Naive thymus-derived CD4-positive, alpha-beta T cell (primary cell): Measurements from ENCODE around the gene RAD51D. TPM values are rescaled to one million over a fixed set of nuclear protein-coding genes. Genes with fewer than 3 reads are reported as not detected.
A peak's percentile ranks its signal among the peaks of the same experiment; 100 is the strongest.

Experiments used
- ATAC-seq: fragments of 150-1000 bp; cut with Tn5 transposase; 2 replicates; pipeline ENCODE4 v1.10.0; 2021; ENCODE audit warnings: mild to moderate bottlenecking, moderate library complexity
- CTCF ChIA-PET: fragments of 350-600 bp; sonication (Branson Sonifier 250); formaldehyde crosslinking; loops from one replicate; lab custom pipeline; 2021; ENCODE audit warnings: antibody characterized with exemption; lab: Charles Lee
- POLR2A ChIA-PET: fragments of 350-600 bp; sonication (Branson Sonifier 250); formaldehyde crosslinking; loops from one replicate; lab custom pipeline; 2021; ENCODE audit warnings: antibody characterized with exemption, inconsistent platforms; lab: Charles Lee
- DNase-seq, 9 donors: peaks; one replicate each; pipeline versions ENCODE4 v3.0.0 to v3.0.0-alpha.2; 2020 to 2022; ENCODE audit warnings: mixed read lengths in 1 of 9
- H3K27ac ChIP-seq: one replicate; pipeline ENCODE4 v1.7.0; 2013; ENCODE audit warnings: mild to moderate bottlenecking, low read depth, low read length, moderate library complexity
- H3K27me3 ChIP-seq, 2 donors: one replicate each; pipeline ENCODE4 v1.7.0; 2013; ENCODE audit warnings: low read length in 2 of 2, mild to moderate bottlenecking in 2 of 2, moderate library complexity in 2 of 2; ENCODE audit not compliant: control insufficient read depth in 2 of 2, insufficient read depth in 2 of 2
- H3K36me3 ChIP-seq, 3 experiments: 1 replicate in 2 of 3; 2 replicates in 1 of 3; pipeline ENCODE4 v1.7.0; 2013; ENCODE audit warnings: low read length in 3 of 3, mild to moderate bottlenecking in 3 of 3, moderate library complexity in 1 of 3; ENCODE audit not compliant: insufficient read depth in 3 of 3, control insufficient read depth in 2 of 3
- H3K4me1 ChIP-seq, 2 donors: one replicate each; pipeline ENCODE4 v1.7.0; 2013; ENCODE audit warnings: low read length in 2 of 2, mild to moderate bottlenecking in 2 of 2, moderate library complexity in 1 of 2; ENCODE audit not compliant: control insufficient read depth in 2 of 2, insufficient read depth in 2 of 2
- H3K4me3 ChIP-seq: 2 replicates; pipeline ENCODE4 v1.7.0; 2013; ENCODE audit warnings: mild to moderate bottlenecking, low read length
- H3K9me3 ChIP-seq, 3 experiments: 1 replicate in 2 of 3; 2 replicates in 1 of 3; pipeline ENCODE4 v1.7.0; 2013; ENCODE audit warnings: low read length in 3 of 3; ENCODE audit not compliant: control insufficient read depth in 2 of 3
- H3K27ac Mint-ChIP-seq, 9 donors: one replicate each; pipeline ENCODE4 v1.8.0; 2020 to 2022; ENCODE audit warnings: mixed read lengths in 9 of 9, mild to moderate bottlenecking in 8 of 9, moderate library complexity in 5 of 9, inconsistent platforms in 2 of 9
- H3K27me3 Mint-ChIP-seq, 5 donors: one replicate each; pipeline ENCODE4 v1.8.0; 2021 to 2022; ENCODE audit warnings: mixed read lengths in 5 of 5, mild to moderate bottlenecking in 1 of 5
- H3K36me3 Mint-ChIP-seq, 5 donors: one replicate each; pipeline ENCODE4 v1.8.0; 2020 to 2022; ENCODE audit warnings: mixed read lengths in 5 of 5, mild to moderate bottlenecking in 3 of 5, inconsistent platforms in 1 of 5
- H3K4me1 Mint-ChIP-seq, 7 donors: one replicate each; pipeline ENCODE4 v1.8.0; 2020 to 2022; ENCODE audit warnings: mixed read lengths in 7 of 7, mild to moderate bottlenecking in 3 of 7, inconsistent platforms in 1 of 7
- H3K4me3 Mint-ChIP-seq, 10 donors: one replicate each; pipeline ENCODE4 v1.8.0; 2020 to 2022; ENCODE audit warnings: mild to moderate bottlenecking in 10 of 10, mixed read lengths in 10 of 10, moderate library complexity in 6 of 10, inconsistent platforms in 2 of 10
- H3K9me3 Mint-ChIP-seq, 11 donors: one replicate each; pipeline ENCODE4 v1.8.0; 2020 to 2022; ENCODE audit warnings: mixed read lengths in 11 of 11, mild to moderate bottlenecking in 4 of 11, inconsistent platforms in 1 of 11, moderate library complexity in 1 of 11
- intact Hi-C, 2 donors: fragments of 100-400 bp; cut with micrococcal nuclease; formaldehyde crosslinking; loops; one replicate each; pipeline ENCODE4 v1.15.1; 2023
- polyA plus RNA-seq, 2 donors: library from polyadenylated mRNA; unstranded; fragments of 300-500 nt; fragmentation: Illumina TruSeq; gene quantifications; one replicate each; pipeline ENCODE4 v1.2.3, GENCODE V29; 2021
- total RNA-seq, 6 experiments: library from RNA in 5 of 6; stranded (reverse) in 5 of 6; gene quantifications; 1 replicate in 5 of 6; 2 replicates in 1 of 6; pipeline ENCODE4 v1.2.3 and lab custom pipeline; 2021 to 2026

The RAD51D gene
- total and polyA plus RNA-seq, 7 experiments from 2014 or later, result 7.0 to 34.2 (median 17.6) TPM

DNA sequence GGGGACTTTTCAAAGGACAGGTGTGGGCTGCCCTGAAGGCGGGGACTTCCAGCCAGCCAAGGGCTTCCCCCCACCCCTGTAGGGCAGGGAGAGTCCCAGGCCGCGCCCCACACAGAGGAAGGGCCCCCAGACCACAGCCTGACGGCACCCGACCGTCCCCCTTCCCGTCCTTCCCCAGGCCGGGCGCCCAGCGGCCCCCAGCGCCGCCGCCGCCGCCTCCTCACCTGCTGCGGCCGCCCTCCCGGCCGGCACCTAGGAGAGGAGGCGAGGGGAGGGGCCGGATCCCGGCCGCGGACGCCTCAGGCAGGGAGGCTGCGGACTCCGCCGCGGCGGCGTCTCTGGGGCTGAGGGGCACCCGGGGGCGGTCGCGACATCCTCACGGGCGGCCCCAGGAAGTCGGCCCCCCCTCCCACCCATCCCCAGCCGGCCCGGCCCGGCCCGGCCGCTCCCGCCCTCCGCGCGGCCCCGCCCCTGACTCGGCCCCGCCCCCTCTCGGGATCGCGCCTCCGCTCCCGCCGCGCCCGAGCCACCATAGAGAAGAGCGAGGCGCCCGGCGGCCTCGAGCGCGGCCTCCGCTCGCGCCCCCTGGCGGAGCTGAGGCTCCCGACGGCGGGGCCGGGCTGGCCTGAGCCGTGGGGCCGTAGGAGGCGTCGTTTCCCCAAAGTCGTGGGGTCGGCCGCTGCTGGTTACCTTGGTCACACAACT is 30.6 kb downstream of the RAD51D start:
- Histone ChIP-seq H3K9me3 (no peaks in the 10 kb centered on the region), H3K36me3 (no peaks in the 10 kb centered on the region), H3K27ac (peak overlapping the region; percentile 89), H3K4me3 (peak overlapping the region; percentile 93), H3K27me3 (no peaks in the 10 kb centered on the region), H3K4me1 (peaks cover 13 to 27% of the 10 kb centered on the region in 2 donors)
- Mint-ChIP-seq H3K4me1 (peaks cover 21 to 52% (median 44%) of the 10 kb centered on the region in 7 donors), H3K36me3 (peaks cover 0 to 12% (median 0%) of the 10 kb centered on the region in 5 donors), H3K4me3 (peak overlapping the region; percentile 93 to 98 (median 94)), H3K27ac (peak overlapping the region; percentile 89 to 97 (median 94)), H3K9me3 (no peaks in the 10 kb centered on the region), H3K27me3 (no peaks in the 10 kb centered on the region)
- ChIA-PET POLR2A (interaction anchor here (0.7 to 2.3 kb wide), 29 partner anchors 10 to 490 kb away, joined by 3 to 20 read pairs (median 4); partner anchors contain the start of genes CCT6B, LIG3, RAD51D and RFFL), CTCF (interaction anchor here (0.7 to 2.6 kb wide), 18 partner anchors 18 to 450 kb away, joined by 3 to 25 read pairs (median 4); partner anchors contain the start of genes RAD51D and RFFL)
- intact Hi-C loops, result loop anchor here (1.0 to 2.0 kb wide), 18 partner anchors 15 to 547 kb away; partner anchors contain the start of genes CCT6B (in 2 of the 2), NLE1 (in 2 of the 2), RAD51D (in 2 of the 2) and RFFL (in 2 of the 2)
- peak; percentile 94 for ATAC-seq
- DNase-seq, result peak; percentile 77 to 95 (median 89)

DNA sequence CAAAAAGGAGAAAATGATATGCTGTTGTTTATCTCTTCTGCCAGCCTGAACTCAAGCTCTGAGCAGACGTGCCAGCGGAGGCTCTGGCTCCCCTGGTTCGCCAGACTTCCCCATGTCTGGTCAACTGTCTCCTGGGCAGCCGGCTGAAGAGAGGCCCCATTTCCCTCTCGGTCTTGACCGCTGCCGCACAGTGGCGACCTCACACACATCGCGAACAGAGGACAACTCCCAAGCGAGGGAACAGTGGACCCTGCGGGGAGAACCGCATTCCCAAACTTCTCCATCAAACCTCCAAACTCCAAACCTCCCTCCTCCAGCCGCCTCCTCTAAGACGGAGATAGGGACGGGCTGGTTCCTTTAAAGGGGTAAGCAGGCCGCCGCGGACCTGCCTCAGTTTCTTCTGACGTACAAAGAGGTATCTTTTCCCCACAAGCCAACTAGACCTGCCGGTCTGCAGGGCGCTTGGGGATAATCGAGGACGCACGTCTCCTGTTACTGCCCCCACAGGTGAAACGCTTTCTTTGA is 31.2 kb downstream of the RAD51D start:
- ChIA-PET POLR2A (interaction anchor here (0.7 to 3.8 kb wide), 14 partner anchors 10 to 490 kb away, joined by 3 to 14 read pairs (median 4); partner anchors contain the start of genes CCT6B, PEX12, RFFL and SLFN12L), CTCF (interaction anchor here (1.2 to 2.0 kb wide), 4 partner anchors 24 to 89 kb away, joined by 3 to 7 read pairs (median 4); no protein-coding TSS in a partner anchor)
- Histone ChIP-seq H3K27ac (peak overlapping the region; percentile 89), H3K9me3 (no peaks in the 10 kb centered on the region), H3K4me1 (peaks cover 14 to 27% of the 10 kb centered on the region in 2 donors), H3K36me3 (no peaks in the 10 kb centered on the region), H3K4me3 (peak overlapping the region; percentile 93), H3K27me3 (no peaks in the 10 kb centered on the region)
- peak overlapping the region; percentile 78 to 97 (median 94) for H3K27ac Mint-ChIP-seq
- DNase-seq, result peak in 3 of 9 donors; percentile 18 to 34 (median 32)
- intact Hi-C loops, result loop anchor here in 1 of 2 donors (2.0 kb wide), 1 partner anchor 490 kb away; the partner anchor contains the start of gene PEX12
- H3K4me3 Mint-ChIP-seq, result peak overlapping the region; percentile 91 to 98 (median 94)
- H3K27me3 Mint-ChIP-seq, result no peaks in the 10 kb centered on the region
- ATAC-seq, result no peak
- H3K4me1 Mint-ChIP-seq, result peaks cover 23 to 55% (median 49%) of the 10 kb centered on the region in 7 donors
- H3K9me3 Mint-ChIP-seq, result no peaks in the 10 kb centered on the region
- H3K36me3 Mint-ChIP-seq, result peaks cover 0 to 11% (median 0%) of the 10 kb centered on the region in 5 donors

DNA sequence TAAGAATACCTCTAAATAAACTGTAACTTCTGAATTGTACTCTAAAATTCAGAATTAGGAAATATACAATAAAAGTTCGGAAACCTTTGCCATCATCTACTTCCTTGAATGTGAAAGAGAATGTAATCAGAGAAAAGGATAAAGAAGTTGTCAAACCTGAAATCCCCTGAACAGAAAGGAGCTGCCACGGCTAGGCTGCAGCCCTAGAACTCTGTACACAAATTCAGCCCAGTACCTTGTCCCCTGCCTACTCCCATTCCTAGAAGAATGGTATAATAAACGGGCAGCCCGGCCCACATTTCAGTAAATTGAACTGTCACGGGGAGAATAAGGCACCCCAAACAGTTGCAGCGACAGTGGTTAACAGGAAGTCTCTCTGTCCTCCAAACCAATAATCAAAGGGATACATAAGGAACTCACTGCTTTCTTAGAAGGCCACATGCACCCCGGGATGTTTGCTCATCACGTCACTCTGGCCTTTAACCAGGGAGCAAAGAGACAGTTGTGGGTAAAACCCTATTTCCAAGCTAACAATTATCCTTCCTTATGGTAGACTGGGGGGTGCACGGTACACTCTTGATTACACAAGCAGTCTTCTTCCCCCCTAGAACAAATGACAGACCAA is 31.8 kb downstream of the RAD51D start:
- no peak for ATAC-seq
- Mint-ChIP-seq H3K36me3 (peaks cover 0 to 7% (median 0%) of the 10 kb centered on the region in 5 donors), H3K4me1 (peaks cover 26 to 60% (median 55%) of the 10 kb centered on the region in 7 donors), H3K27me3 (no peaks in the 10 kb centered on the region), H3K27ac (peak overlapping the region; percentile 78 to 97 (median 94)), H3K9me3 (no peaks in the 10 kb centered on the region), H3K4me3 (peak overlapping the region; percentile 91 to 98 (median 94))
- Histone ChIP-seq H3K9me3 (no peaks in the 10 kb centered on the region), H3K4me3 (peak overlapping the region; percentile 93), H3K36me3 (no peaks in the 10 kb centered on the region), H3K4me1 (peaks cover 19 to 33% of the 10 kb centered on the region in 2 donors), H3K27me3 (no peaks in the 10 kb centered on the region), H3K27ac (peak overlapping the region; percentile 89)
- intact Hi-C loops, result loop anchor here in 1 of 2 donors (2.0 kb wide), 1 partner anchor 491 kb away; the partner anchor contains the start of gene PEX12
- peak in 6 of 9 donors; percentile 31 to 47 (median 36) for DNase-seq
- ChIA-PET CTCF (interaction anchor here (0.6 to 2.0 kb wide), 5 partner anchors 17 to 88 kb away, joined by 3 to 7 read pairs (median 4); no protein-coding TSS in a partner anchor), POLR2A (interaction anchor here (0.6 to 3.8 kb wide), 16 partner anchors 9 to 491 kb away, joined by 3 to 14 read pairs (median 4); partner anchors contain the start of genes CCT6B, PEX12, RFFL and SLFN12L)

DNA sequence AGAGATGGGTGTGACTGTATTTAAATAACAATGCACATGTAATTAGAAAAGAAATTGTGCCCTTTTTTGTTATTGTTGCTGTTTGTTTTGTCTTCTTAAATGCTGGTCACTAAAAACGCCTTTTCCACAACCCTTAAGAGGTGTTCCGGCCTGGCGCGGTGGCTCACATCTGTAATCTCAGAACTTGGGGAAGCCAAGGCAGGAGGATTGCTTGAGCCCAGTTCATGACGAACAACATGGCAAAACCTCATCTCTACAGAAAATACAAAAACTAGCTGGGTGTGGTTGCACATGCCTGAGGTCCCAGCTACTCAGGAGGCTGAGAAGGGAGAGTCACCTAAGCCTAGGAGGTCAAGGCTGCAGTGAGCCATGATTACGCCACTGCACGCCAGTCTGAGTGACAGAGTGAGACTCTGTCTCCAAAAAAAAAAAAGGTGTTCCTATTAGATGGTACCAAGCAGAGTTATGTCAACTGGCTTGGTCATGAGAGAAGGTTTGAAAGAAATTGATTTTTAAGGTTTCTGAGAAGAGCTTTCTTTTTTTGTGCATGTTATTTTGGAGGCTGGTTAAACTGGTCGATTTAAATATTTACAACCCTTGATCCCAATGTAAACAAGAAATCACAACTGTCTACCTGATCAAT is 32.6 kb downstream of the RAD51D start:
- Mint-ChIP-seq H3K4me1 (peaks cover 31 to 68% (median 62%) of the 10 kb centered on the region in 7 donors), H3K27ac (peak overlapping the region; percentile 78 to 97 (median 94)), H3K36me3 (peaks cover 0 to 7% (median 0%) of the 10 kb centered on the region in 5 donors), H3K27me3 (no peaks in the 10 kb centered on the region), H3K9me3 (no peaks in the 10 kb centered on the region), H3K4me3 (peak overlapping the region; percentile 91 to 98 (median 94))
- peak overlapping the region; percentile 93 for H3K4me3 ChIP-seq
- no peaks in the 10 kb centered on the region for H3K36me3 ChIP-seq
- no peak for DNase-seq
- no peaks in the 10 kb centered on the region for H3K27me3 ChIP-seq
- ChIA-PET CTCF (interaction anchor here (0.6 to 2.0 kb wide), 7 partner anchors 16 to 688 kb away, joined by 3 to 7 read pairs (median 5); partner anchors contain the start of gene RAD51D), POLR2A (interaction anchor here (0.6 to 3.8 kb wide), 11 partner anchors 10 to 454 kb away, joined by 3 to 14 read pairs (median 5); partner anchors contain the start of gene RFFL)
- no peak for ATAC-seq
- intact Hi-C loops, result no loop called here
- peak overlapping the region; percentile 89 for H3K27ac ChIP-seq
- no peaks in the 10 kb centered on the region for H3K9me3 ChIP-seq
- H3K4me1 ChIP-seq, result peaks cover 27 to 41% of the 10 kb centered on the region in 2 donors

DNA sequence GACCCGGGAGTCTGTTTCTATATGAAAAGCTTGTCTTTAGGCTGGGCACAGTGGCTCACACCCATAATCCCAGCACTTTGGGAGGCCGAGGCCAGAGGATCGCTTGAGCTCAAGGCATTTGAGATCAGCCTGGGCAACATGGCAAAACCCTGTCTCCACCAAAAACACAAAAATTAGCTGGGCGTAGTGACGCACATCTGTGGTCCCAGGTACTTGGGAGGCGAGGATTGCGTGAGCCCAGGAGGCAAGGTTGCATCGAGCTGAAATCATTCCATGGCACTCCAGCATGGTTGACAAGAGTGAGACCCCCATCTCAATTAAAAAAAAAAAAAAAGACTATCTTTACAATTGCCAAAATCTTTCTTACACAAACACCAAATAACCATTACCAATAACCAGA is 33.5 kb downstream of the RAD51D start:
- no peak for DNase-seq
- POLR2A ChIA-PET, result interaction anchor here (0.6 to 3.8 kb wide), 8 partner anchors 11 to 453 kb away, joined by 3 to 14 read pairs (median 4); no protein-coding TSS in a partner anchor
- no peaks in the 10 kb centered on the region for H3K27me3 ChIP-seq
- no peaks in the 10 kb centered on the region for H3K9me3 ChIP-seq
- H3K9me3 Mint-ChIP-seq, result no peaks in the 10 kb centered on the region
- peaks cover 32 to 75% (median 69%) of the 10 kb centered on the region in 7 donors for H3K4me1 Mint-ChIP-seq
- CTCF ChIA-PET, result interaction anchor here (0.6 to 1.2 kb wide), 4 partner anchors 22 to 687 kb away, joined by 4 to 6 read pairs (median 5); partner anchors contain the start of gene RAD51D
- peaks cover 0 to 8% (median 0%) of the 10 kb centered on the region in 5 donors for H3K36me3 Mint-ChIP-seq
- no peaks in the 10 kb centered on the region for H3K36me3 ChIP-seq
- H3K27me3 Mint-ChIP-seq, result no peaks in the 10 kb centered on the region
- peak overlapping the region in 8 of 9 donors; percentile 48 to 97 (median 86) for H3K27ac Mint-ChIP-seq
- H3K4me1 ChIP-seq, result peaks cover 34 to 47% of the 10 kb centered on the region in 2 donors
- no peak for ATAC-seq
- H3K4me3 Mint-ChIP-seq, result peak overlapping the region in 9 of 10 donors; percentile 18 to 95 (median 93)
- H3K4me3 ChIP-seq, result no peak overlapping the region
- no peak overlapping the region for H3K27ac ChIP-seq
- intact Hi-C loops, result no loop called here
